IMR-90 (cell line): ENCODE results near the gene CBX8. TPM values are rescaled to one million over a fixed set of nuclear protein-coding genes. Genes with fewer than 3 reads are reported as not detected.

Source experiments
- ATAC-seq: fragments of 200-7000 bp; cut with Tn5 transposase; 2 replicates; pipeline ENCODE4 v1.9.1; 2020; ENCODE audit warnings: low read depth, mild to moderate bottlenecking, moderate library complexity
- BruUV-seq: library from RNA; stranded (reverse); fragments of 400-500 nt; replicated peaks from 2 replicates; lab custom pipeline; 2021; lab: Mats Ljungman, UMichigan
- CTCF ChIA-PET: fragments of 300-600 bp; formaldehyde crosslinking; extraction: SDS; loops from one replicate; lab custom pipeline; 2021; ENCODE audit warnings: antibody characterized with exemption; lab: Yijun Ruan, JAX
- POLR2A ChIA-PET: fragments of 300-600 bp; sonication (Branson Sonifier 250); formaldehyde crosslinking; loops from one replicate; lab custom pipeline; 2022; ENCODE audit warnings: antibody characterized with exemption; ENCODE audit not compliant: unreplicated experiment; lab: Charles Lee
- DNase-seq: peaks from one replicate; pipeline ENCODE4 v3.0.0; 2013
- H2AFZ ChIP-seq: replicated peaks from 2 replicates; pipeline ENCODE3; 2013; ENCODE audit warnings: low read length, mild to moderate bottlenecking; ENCODE audit not compliant: poor library complexity
- H2AK5ac ChIP-seq: 2 replicates; pipeline ENCODE4 v1.6.1; 2013; ENCODE audit warnings: low read depth, low read length, inconsistent platforms
- H2AK9ac ChIP-seq: replicated peaks from 2 replicates; pipeline ENCODE3; 2013; ENCODE audit warnings: mild to moderate bottlenecking, low read depth, low read length, moderate library complexity; ENCODE audit not compliant: poor library complexity
- H2BK120ac ChIP-seq: 2 replicates; pipeline ENCODE4 v1.6.1; 2013; ENCODE audit warnings: low read depth, low read length, inconsistent platforms
- H2BK15ac ChIP-seq: 3 replicates; pipeline ENCODE4 v1.6.1; 2013; ENCODE audit warnings: low read depth, low read length, inconsistent platforms
- H2BK20ac ChIP-seq: 2 replicates; pipeline ENCODE4 v1.6.1; 2013; ENCODE audit warnings: low read depth, mild to moderate bottlenecking, inconsistent platforms, low read length, moderate library complexity
- H2BK5ac ChIP-seq: 2 replicates; pipeline ENCODE4 v1.6.1; 2013; ENCODE audit warnings: mild to moderate bottlenecking, low read depth, low read length, inconsistent platforms; ENCODE audit not compliant: poor library complexity, severe bottlenecking
- H3K14ac ChIP-seq: replicated peaks from 2 replicates; pipeline ENCODE4 v1.6.1; 2013; ENCODE audit warnings: low read depth, low read length, inconsistent platforms
- H3K18ac ChIP-seq: 2 replicates; pipeline ENCODE4 v1.6.1; 2013; ENCODE audit warnings: low read depth, low read length, control low read depth
- H3K23ac ChIP-seq: 2 replicates; pipeline ENCODE4 v1.6.1; 2013; ENCODE audit warnings: low read depth, low read length, inconsistent platforms
- H3K27ac ChIP-seq: 2 replicates; pipeline ENCODE4 v1.5.1; 2013; ENCODE audit warnings: mild to moderate bottlenecking, control low read depth, low read length; ENCODE audit not compliant: insufficient read depth
- H3K27me3 ChIP-seq: 2 replicates; pipeline ENCODE4 v1.6.1; 2013; ENCODE audit warnings: low read length; ENCODE audit not compliant: control insufficient read depth, insufficient read depth
- H3K36me3 ChIP-seq: 2 replicates; pipeline ENCODE4 v1.6.1; 2013; ENCODE audit warnings: low read length, mixed read lengths; ENCODE audit not compliant: control insufficient read depth, insufficient read depth
- H3K4ac ChIP-seq: 2 replicates; pipeline ENCODE4 v1.6.1; 2013; ENCODE audit warnings: low read depth, low read length, inconsistent platforms
- H3K4me1 ChIP-seq: 2 replicates; pipeline ENCODE4 v1.6.1; 2013; ENCODE audit warnings: low read length, mixed read lengths; ENCODE audit not compliant: control insufficient read depth, insufficient read depth
- H3K4me2 ChIP-seq: 2 replicates; pipeline ENCODE4 v1.6.1; 2013; ENCODE audit warnings: low read depth, mild to moderate bottlenecking, control low read depth, low read length, moderate library complexity
- H3K4me3 ChIP-seq: 2 replicates; pipeline ENCODE4 v1.5.1; 2013; ENCODE audit warnings: low read depth, mild to moderate bottlenecking, control low read depth, low read length, moderate library complexity; ENCODE audit not compliant: insufficient read depth
- H3K56ac ChIP-seq: 2 replicates; pipeline ENCODE4 v1.6.1; 2013; ENCODE audit warnings: low read length, inconsistent platforms; ENCODE audit not compliant: insufficient read depth; ENCODE audit errors: extremely low read depth
- H3K79me1 ChIP-seq, 2 experiments: 2 replicates each; pipeline ENCODE4 v1.6.1; 2013; ENCODE audit warnings: low read length in 2 of 2, inconsistent platforms in 1 of 2, low read depth in 1 of 2
- H3K9ac ChIP-seq: 2 replicates; pipeline ENCODE4 v1.6.1; 2013; ENCODE audit warnings: low read depth, low read length, control low read depth
- H3K9me1 ChIP-seq: 2 replicates; pipeline ENCODE4 v1.6.1; 2013; ENCODE audit warnings: low read length, inconsistent platforms; ENCODE audit not compliant: insufficient read depth
- H3K9me3 ChIP-seq: 2 replicates; pipeline ENCODE4 v1.6.1; 2013; ENCODE audit warnings: low read length; ENCODE audit not compliant: control insufficient read depth, insufficient read depth
- H4K20me1 ChIP-seq: 2 replicates; pipeline ENCODE4 v1.6.1; 2013; ENCODE audit warnings: low read length, inconsistent platforms; ENCODE audit not compliant: insufficient read depth
- H4K5ac ChIP-seq: 2 replicates; pipeline ENCODE4 v1.6.1; 2013; ENCODE audit warnings: mild to moderate bottlenecking, low read depth, low read length, control low read depth
- H4K8ac ChIP-seq, 2 experiments: 2 replicates each; pipeline ENCODE4 v1.6.1; 2013; ENCODE audit warnings: low read depth in 2 of 2, low read length in 2 of 2, control low read depth in 1 of 2, inconsistent platforms in 1 of 2
- H4K91ac ChIP-seq: 2 replicates; pipeline ENCODE4 v1.6.1; 2013; ENCODE audit warnings: low read depth, low read length, inconsistent platforms; ENCODE audit not compliant: insufficient read depth
- BHLHE40 ChIP-seq: fragments of 150-350 bp; IDR thresholded peaks from 2 replicates; pipeline ENCODE4 v1.6.1; 2016; ENCODE audit warnings: mild to moderate bottlenecking, low read depth, low read length
- CTCF ChIP-seq: conservative IDR thresholded peaks from 2 replicates; pipeline ENCODE4 v1.5.1; 2012; ENCODE audit warnings: mild to moderate bottlenecking, low read depth, low read length, improper control_type of control experiment
- ELK1 ChIP-seq: fragments of 150-350 bp; IDR thresholded peaks from 2 replicates; pipeline ENCODE4 v1.6.1; 2016; ENCODE audit warnings: low read depth, mild to moderate bottlenecking, low read length, moderate library complexity, borderline replicate concordance
- MXI1 ChIP-seq: IDR thresholded peaks from 2 replicates; pipeline ENCODE4 v1.6.1; 2012; ENCODE audit warnings: low read depth, mild to moderate bottlenecking, low read length, moderate library complexity, borderline replicate concordance
- POLR2A ChIP-seq: IDR thresholded peaks from 2 replicates; pipeline ENCODE4 v1.6.1; 2012; ENCODE audit warnings: mild to moderate bottlenecking, low read depth, low read length
- RAD21 ChIP-seq: IDR thresholded peaks from 2 replicates; pipeline ENCODE4 v1.6.1; 2012; ENCODE audit warnings: low read length, improper control_type of control experiment
- RFX5 ChIP-seq: IDR thresholded peaks from 2 replicates; pipeline ENCODE4 v1.8.0; 2012; ENCODE audit warnings: low read depth, mild to moderate bottlenecking, low read length, moderate library complexity
- SMC3 ChIP-seq: fragments of 150-350 bp; IDR thresholded peaks from 2 replicates; pipeline ENCODE4 v1.6.1; 2016; ENCODE audit warnings: low read depth, mild to moderate bottlenecking, antibody characterized with exemption, low read length, moderate library complexity
- USF2 ChIP-seq: fragments of 150-350 bp; IDR thresholded peaks from 2 replicates; pipeline ENCODE4 v1.6.1; 2017; ENCODE audit warnings: mild to moderate bottlenecking, antibody characterized with exemption, low read length, low read depth
- WGBS, 2 experiments: methylation state at CpG; one replicate each; pipeline versions ENCODE4 v1.1.5 to v1.1.7; 2013; ENCODE audit warnings: missing lambda C conversion rate in 2 of 2; ENCODE audit not compliant: insufficient read length in 1 of 2; ENCODE audit errors: extremely low coverage in 2 of 2; 5-methylcytosine and 5-hydroxymethylcytosine counted together
- dilution Hi-C: fragments of 300-500 bp; cut with HindIII; formaldehyde crosslinking; loops from one replicate; pipeline ENCODE4 v1.14.3; 2018; ENCODE audit warnings: low sequenced_read_pairs; ENCODE audit not compliant: unreplicated experiment
- in situ Hi-C: fragments of 300-500 bp; cut with MboI; formaldehyde crosslinking; loops from 3 replicates; pipeline ENCODE4 v1.14.3; 2019; ENCODE audit warnings: low sequenced_read_pairs, inconsistent platforms, mixed read lengths
- intact Hi-C: fragments of 100-400 bp; cut with micrococcal nuclease; formaldehyde crosslinking; loops from 2 replicates; pipeline ENCODE4 v1.10.0; 2022
- polyA plus RNA-seq, 3 experiments: library from polyadenylated mRNA; depleted of rRNA; stranded (reverse); fragments of >200 nt; gene quantifications; 2 replicates each; pipeline ENCODE4 v1.2.3, GENCODE V29; 2012; ENCODE audit warnings: low replicate concordance in 1 of 3
- total RNA-seq: library from RNA; depleted of rRNA; stranded (reverse); fragments of >200 nt; gene quantifications from 2 replicates; pipeline ENCODE4 v1.2.3, GENCODE V29; 2012

CBX8 gene
- total and polyA plus RNA-seq, 2 of the 4 experiments (the other 2 are of a cell fraction) = 3.2 to 5.4 TPM

- H3K4ac ChIP-seq = peak overlapping the region; percentile 74
- peak overlapping the region; percentile 83 for H4K91ac ChIP-seq
- 0 out of 2 replicates have a peak, but pooled peaks have one; percentile 8 for TF ChIP-seq MXI1
- TF ChIP-seq BHLHE40 = no peak
- TF ChIP-seq RAD21 = no peak
- no peak for TF ChIP-seq CTCF
- TF ChIP-seq USF2 = no peak
- no peak for TF ChIP-seq RFX5
- TF ChIP-seq POLR2A = no peak
- TF ChIP-seq SMC3 = no peak
- no peak for TF ChIP-seq ELK1
- BruUV-seq = TSS peak; percentile 27
- dilution Hi-C loops (no loop called here), in situ Hi-C loops (no loop called here), intact Hi-C loops (loop anchor here (5.0 kb wide), 1 partner anchor 91 kb away; no protein-coding TSS in a partner anchor)
- no CpG with 5 or more reads among the region's 30 CpGs for WGBS, 2 experiments
- peak overlapping the region; percentile 76 for H3K27ac ChIP-seq
- H3K23ac ChIP-seq = peak overlapping the region; percentile 98
- 0 out of 2 replicates have a peak, but pooled peaks cover 2% of the 10 kb centered on the region for H3K9me1 ChIP-seq
- peak overlapping the region; percentile 92 for H2AFZ ChIP-seq
- H3K56ac ChIP-seq = peak overlapping the region; percentile 96
- no peak overlapping the region for H2AK5ac ChIP-seq
- H3K9me3 ChIP-seq = peaks cover 6% of the 10 kb centered on the region; the same call in 1 of the 2 replicates
- peaks cover 17% of the 10 kb centered on the region for H3K4me1 ChIP-seq
- DNase-seq (no peak), ATAC-seq (no peak)
- peak overlapping the region; percentile 94 for H2AK9ac ChIP-seq
- no peak overlapping the region; the same call in 2 of the 3 replicates for H2BK15ac ChIP-seq
- H3K18ac ChIP-seq = peak overlapping the region; percentile 75; the same call in 1 of the 2 replicates
- H3K14ac ChIP-seq = peak overlapping the region; percentile 89
- peaks cover 52% of the 10 kb centered on the region for H4K20me1 ChIP-seq
- H2BK20ac ChIP-seq = no peak overlapping the region
- POLR2A ChIA-PET = interaction anchor here (0.5 to 0.6 kb wide), 2 partner anchors 67 to 829 kb away, joined by 3 to 11 read pairs; partner anchors contain the start of gene CANT1
- no peak overlapping the region for H4K5ac ChIP-seq
- H2BK120ac ChIP-seq = peak overlapping the region; percentile 21; the same call in 1 of the 2 replicates
- H3K36me3 ChIP-seq = peaks cover 19% of the 10 kb centered on the region; the same call in 1 of the 2 replicates
- H3K9ac ChIP-seq = peak overlapping the region; percentile 90
- H2BK5ac ChIP-seq = peak overlapping the region; percentile 82
- peaks cover 10 to 41% of the 10 kb centered on the region in 2 experiments; a peak in 3 of 4 replicates for H3K79me1 ChIP-seq
- H3K4me3 ChIP-seq = peak overlapping the region; percentile 79
- CTCF ChIA-PET = interaction anchor here (1.4 kb wide), 1 partner anchor 24 kb away, joined by 3 read pairs; no protein-coding TSS in a partner anchor
- H3K4me2 ChIP-seq = peak overlapping the region; percentile 89
- peaks cover 31% of the 10 kb centered on the region for H3K27me3 ChIP-seq
- H4K8ac ChIP-seq = peak overlapping the region in 1 of 2 experiments; percentile 75; a peak in 1 of 4 replicates
Observed at GRCh38 chr17:79837888-79838521, 41.1 kb upstream of the CBX8 start.
